SK-N-SH treated with all-trans-retinoic acid at 6 μM for 48 hours (cell line): ENCODE measurements around the gene SMCP.

Experiments
- ATAC-seq: fragments of 200-7000 bp; cut with Tn5 transposase; 3 replicates; pipeline ENCODE4 v1.9.1; 2020; ENCODE audit warnings: mild to moderate bottlenecking, moderate library complexity
- ARNTL ChIP-seq: fragments of 450-650 bp; formaldehyde crosslinking; IDR thresholded peaks from 2 replicates; pipeline ENCODE4 v1.5.0; 2020; ENCODE audit warnings: low read depth, mild to moderate bottlenecking, moderate library complexity, borderline replicate concordance
- BACH2 ChIP-seq: fragments of 250-450 bp; sonication (Bioruptor Pico); IDR thresholded peaks from 2 replicates; pipeline ENCODE4 v1.9.0; 2021; ENCODE audit warnings: mild to moderate bottlenecking, borderline replicate concordance
- CSDC2 ChIP-seq: fragments of 250-450 bp; sonication (Bioruptor Pico); IDR thresholded peaks from 2 replicates; pipeline ENCODE4 v1.5.0; 2020; ENCODE audit warnings: mild to moderate bottlenecking, moderate library complexity
- ESRRG ChIP-seq: fragments of 250-450 bp; sonication (Bioruptor Pico); IDR thresholded peaks from 2 replicates; pipeline ENCODE4 v1.6.1; 2021; ENCODE audit warnings: mild to moderate bottlenecking
- GLIS3 ChIP-seq: fragments of 250-450 bp; sonication (Bioruptor Pico); IDR thresholded peaks from 2 replicates; pipeline ENCODE4 v1.5.0; 2020; ENCODE audit warnings: mild to moderate bottlenecking, moderate library complexity
- ISL1 ChIP-seq: fragments of 250-450 bp; sonication (Bioruptor Pico); IDR thresholded peaks from 2 replicates; pipeline ENCODE4 v2.1.2; 2022; ENCODE audit warnings: mild to moderate bottlenecking, moderate library complexity
- PATZ1 ChIP-seq: fragments of 250-450 bp; sonication (Bioruptor Pico); IDR thresholded peaks from 2 replicates; pipeline ENCODE4 v1.8.0; 2020; ENCODE audit warnings: mild to moderate bottlenecking, moderate library complexity, borderline replicate concordance
- PPARA ChIP-seq: fragments of 250-450 bp; sonication (Bioruptor Pico); IDR thresholded peaks from 2 replicates; pipeline ENCODE4 v1.5.0; 2020; ENCODE audit warnings: mild to moderate bottlenecking, borderline replicate concordance
- RARB ChIP-seq: fragments of 250-450 bp; sonication (Bioruptor Pico); IDR thresholded peaks from 2 replicates; pipeline ENCODE4 v1.8.0; 2021; ENCODE audit warnings: mild to moderate bottlenecking, moderate library complexity
- SNAI2 ChIP-seq: fragments of 250-450 bp; sonication (Bioruptor Pico); IDR thresholded peaks from 2 replicates; pipeline ENCODE4 v1.5.0; 2020; ENCODE audit warnings: mild to moderate bottlenecking, moderate library complexity
- TCF4 ChIP-seq: fragments of 250-450 bp; sonication (Bioruptor Pico); IDR thresholded peaks from 2 replicates; pipeline ENCODE4 v1.8.0; 2021; ENCODE audit warnings: mild to moderate bottlenecking, moderate library complexity, borderline replicate concordance
- TOX ChIP-seq: fragments of 250-450 bp; sonication (Bioruptor Pico); IDR thresholded peaks from 2 replicates; pipeline ENCODE4 v1.8.0; 2021; ENCODE audit warnings: mild to moderate bottlenecking, moderate library complexity, borderline replicate concordance
- ZC3H10 ChIP-seq: fragments of 250-450 bp; sonication (Bioruptor Pico); IDR thresholded peaks from 2 replicates; pipeline ENCODE4 v1.5.1; 2021; ENCODE audit warnings: mild to moderate bottlenecking, moderate library complexity
- ZFP3 ChIP-seq: fragments of 250-450 bp; sonication (Bioruptor Pico); IDR thresholded peaks from 2 replicates; pipeline ENCODE4 v1.5.0; 2020; ENCODE audit warnings: mild to moderate bottlenecking, moderate library complexity
- ZFP30 ChIP-seq: fragments of 450-650 bp; formaldehyde crosslinking; IDR thresholded peaks from 2 replicates; pipeline ENCODE4 v1.5.0; 2022; ENCODE audit warnings: mild to moderate bottlenecking, moderate library complexity
- ZNF565 ChIP-seq: fragments of 450-650 bp; formaldehyde crosslinking; conservative IDR thresholded peaks from 2 replicates; pipeline ENCODE4 v1.5.0; 2020; ENCODE audit warnings: low read depth, mild to moderate bottlenecking, moderate library complexity
- ZNF70 ChIP-seq: fragments of 450-650 bp; formaldehyde crosslinking; IDR thresholded peaks from 2 replicates; pipeline ENCODE4 v1.5.0; 2020; ENCODE audit warnings: mild to moderate bottlenecking, moderate library complexity
- ZNF8 ChIP-seq: fragments of 450-650 bp; formaldehyde crosslinking; IDR thresholded peaks from 2 replicates; pipeline ENCODE4 v1.5.0; 2020; ENCODE audit warnings: mild to moderate bottlenecking, moderate library complexity
- TF ChIP-seq, protein P1 (sequence below): fragments of 250-450 bp; sonication (Bioruptor Pico); IDR thresholded peaks from 2 replicates; pipeline ENCODE4 v1.5.1; 2021; ENCODE audit warnings: mild to moderate bottlenecking, moderate library complexity
- TF ChIP-seq, protein P2 (sequence below): fragments of 250-450 bp; sonication (Bioruptor Pico); IDR thresholded peaks from 2 replicates; pipeline ENCODE4 v1.8.0; 2021; ENCODE audit warnings: low read depth, mild to moderate bottlenecking, moderate library complexity, borderline replicate concordance
- TF ChIP-seq, protein P3 (sequence below): fragments of 250-450 bp; sonication (Bioruptor Pico); IDR thresholded peaks from 2 replicates; pipeline ENCODE4 v1.5.1; 2020; ENCODE audit warnings: low read depth, mild to moderate bottlenecking, moderate library complexity

SMCP gene

DNA sequence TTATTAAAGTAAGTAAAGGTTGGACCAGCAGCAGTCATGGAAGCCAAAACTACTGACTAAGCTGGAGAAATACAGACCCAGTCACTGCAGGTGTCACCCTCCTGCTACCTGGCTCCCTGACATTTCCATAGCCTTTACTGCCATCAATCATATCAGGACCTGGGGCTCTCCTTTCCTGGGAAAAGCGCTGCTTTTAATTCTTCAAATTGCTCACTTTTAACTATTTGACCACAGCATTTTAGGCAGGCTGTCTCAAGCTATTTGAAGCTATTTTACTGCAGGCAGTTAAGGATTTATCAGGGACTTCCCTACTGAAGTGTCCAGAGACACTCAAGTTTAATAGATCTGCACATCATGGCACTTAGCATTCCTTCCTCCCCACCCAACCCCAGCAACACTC is 34.3 kb downstream of the SMCP start:
- no peak for TF ChIP-seq PPARA
- no peak for TF ChIP-seq ARNTL (CRISPR knock-in tag)
- TF ChIP-seq SNAI2 (CRISPR knock-in tag), result no peak
- TF ChIP-seq, protein P1, sequence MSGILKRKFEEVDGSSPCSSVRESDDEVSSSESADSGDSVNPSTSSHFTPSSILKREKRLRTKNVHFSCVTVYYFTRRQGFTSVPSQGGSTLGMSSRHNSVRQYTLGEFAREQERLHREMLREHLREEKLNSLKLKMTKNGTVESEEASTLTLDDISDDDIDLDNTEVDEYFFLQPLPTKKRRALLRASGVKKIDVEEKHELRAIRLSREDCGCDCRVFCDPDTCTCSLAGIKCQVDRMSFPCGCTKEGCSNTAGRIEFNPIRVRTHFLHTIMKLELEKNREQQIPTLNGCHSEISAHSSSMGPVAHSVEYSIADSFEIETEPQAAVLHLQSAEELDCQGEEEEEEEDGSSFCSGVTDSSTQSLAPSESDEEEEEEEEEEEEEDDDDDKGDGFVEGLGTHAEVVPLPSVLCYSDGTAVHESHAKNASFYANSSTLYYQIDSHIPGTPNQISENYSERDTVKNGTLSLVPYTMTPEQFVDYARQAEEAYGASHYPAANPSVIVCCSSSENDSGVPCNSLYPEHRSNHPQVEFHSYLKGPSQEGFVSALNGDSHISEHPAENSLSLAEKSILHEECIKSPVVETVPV (CRISPR knock-in tag), result no peak
- TF ChIP-seq BACH2 (CRISPR knock-in tag), result no peak
- no peak for TF ChIP-seq ZNF70 (CRISPR knock-in tag)
- no peak for TF ChIP-seq ZC3H10 (CRISPR knock-in tag)
- no peak for TF ChIP-seq ZFP30 (CRISPR knock-in tag)
- TF ChIP-seq ZNF8 (CRISPR knock-in tag), result no peak
- TF ChIP-seq CSDC2 (CRISPR knock-in tag), result no peak
- no peak for TF ChIP-seq GLIS3 (CRISPR knock-in tag)
- TF ChIP-seq ISL1 (CRISPR knock-in tag), result no peak
- TF ChIP-seq, protein P2, sequence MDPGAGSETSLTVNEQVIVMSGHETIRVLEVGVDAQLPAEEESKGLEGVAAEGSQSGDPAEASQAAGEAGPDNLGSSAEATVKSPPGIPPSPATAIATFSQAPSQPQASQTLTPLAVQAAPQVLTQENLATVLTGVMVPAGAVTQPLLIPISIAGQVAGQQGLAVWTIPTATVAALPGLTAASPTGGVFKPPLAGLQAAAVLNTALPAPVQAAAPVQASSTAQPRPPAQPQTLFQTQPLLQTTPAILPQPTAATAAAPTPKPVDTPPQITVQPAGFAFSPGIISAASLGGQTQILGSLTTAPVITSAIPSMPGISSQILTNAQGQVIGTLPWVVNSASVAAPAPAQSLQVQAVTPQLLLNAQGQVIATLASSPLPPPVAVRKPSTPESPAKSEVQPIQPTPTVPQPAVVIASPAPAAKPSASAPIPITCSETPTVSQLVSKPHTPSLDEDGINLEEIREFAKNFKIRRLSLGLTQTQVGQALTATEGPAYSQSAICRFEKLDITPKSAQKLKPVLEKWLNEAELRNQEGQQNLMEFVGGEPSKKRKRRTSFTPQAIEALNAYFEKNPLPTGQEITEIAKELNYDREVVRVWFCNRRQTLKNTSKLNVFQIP (CRISPR knock-in tag), result no peak
- TF ChIP-seq, protein P3, sequence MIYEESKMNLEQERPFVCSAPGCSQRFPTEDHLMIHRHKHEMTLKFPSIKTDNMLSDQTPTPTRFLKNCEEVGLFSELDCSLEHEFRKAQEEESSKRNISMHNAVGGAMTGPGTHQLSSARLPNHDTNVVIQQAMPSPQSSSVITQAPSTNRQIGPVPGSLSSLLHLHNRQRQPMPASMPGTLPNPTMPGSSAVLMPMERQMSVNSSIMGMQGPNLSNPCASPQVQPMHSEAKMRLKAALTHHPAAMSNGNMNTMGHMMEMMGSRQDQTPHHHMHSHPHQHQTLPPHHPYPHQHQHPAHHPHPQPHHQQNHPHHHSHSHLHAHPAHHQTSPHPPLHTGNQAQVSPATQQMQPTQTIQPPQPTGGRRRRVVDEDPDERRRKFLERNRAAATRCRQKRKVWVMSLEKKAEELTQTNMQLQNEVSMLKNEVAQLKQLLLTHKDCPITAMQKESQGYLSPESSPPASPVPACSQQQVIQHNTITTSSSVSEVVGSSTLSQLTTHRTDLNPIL (CRISPR knock-in tag), result no peak
- TF ChIP-seq PATZ1 (CRISPR knock-in tag), result no peak
- no peak for TF ChIP-seq RARB
- no peak for TF ChIP-seq ESRRG (CRISPR knock-in tag)
- no peak for ATAC-seq

DNA sequence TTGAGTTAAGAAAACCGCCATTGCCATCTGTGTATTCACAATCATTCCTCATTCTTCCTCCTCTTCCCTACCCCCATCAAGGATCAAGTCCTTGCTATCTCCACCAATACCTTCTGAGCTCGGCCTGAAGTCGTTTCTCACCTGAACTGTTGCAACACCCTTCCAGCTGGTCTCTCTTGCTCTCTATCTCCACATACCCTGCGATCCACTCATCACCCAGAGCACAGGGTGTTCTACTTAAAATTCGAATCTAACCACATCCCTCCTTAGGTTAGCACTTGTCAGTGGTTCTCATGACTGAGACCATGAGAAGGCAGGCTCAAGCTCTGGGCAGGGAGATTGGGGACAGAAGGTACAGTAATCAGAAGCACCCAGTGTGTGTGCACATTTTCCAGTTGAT is 34.8 kb downstream of the SMCP start:
- no peak for TF ChIP-seq ESRRG (CRISPR knock-in tag)
- no peak for TF ChIP-seq ZNF565 (CRISPR knock-in tag)
- TF ChIP-seq CSDC2 (CRISPR knock-in tag), result no peak
- TF ChIP-seq, protein P1 (CRISPR knock-in tag), result no peak
- no peak for TF ChIP-seq ZFP30 (CRISPR knock-in tag)
- ATAC-seq, result no peak

GRCh38 chr1:152917794-152918193 is 39.7 kb downstream of the SMCP start:
- TF ChIP-seq TOX (CRISPR knock-in tag), result no peak
- no peak for TF ChIP-seq CSDC2 (CRISPR knock-in tag)
- TF ChIP-seq, protein P3 (CRISPR knock-in tag), result no peak
- no peak for TF ChIP-seq ZNF565 (CRISPR knock-in tag)
- no peak for TF ChIP-seq TCF4 (CRISPR knock-in tag)
- TF ChIP-seq SNAI2 (CRISPR knock-in tag), result no peak
- no peak for TF ChIP-seq ZFP3
- no peak for TF ChIP-seq ARNTL (CRISPR knock-in tag)
- ATAC-seq, result peak; percentile 49; the same call in 2 of the 3 replicates
